Ovary (tissue), 3 donors: ENCODE measurements around the gene ABCG8.

Experiments used
- EP300 ChIP-seq: sonication (generic); formaldehyde crosslinking; IDR thresholded peaks from one replicate; pipeline ENCODE4 v1.6.1; 2017; ENCODE audit warnings: antibody characterized with exemption
- POLR2A ChIP-seq: fragments of 450-650 bp; IDR thresholded peaks from one replicate; pipeline ENCODE4 v1.6.1; 2017; ENCODE audit warnings: antibody characterized with exemption, mild to moderate bottlenecking, moderate library complexity
- TF ChIP-seq, protein P1 (sequence below), 3 donors: fragments of 450-650 bp in 2 of 3; fragments of 200-600 bp in 1 of 3; IDR thresholded peaks; one replicate each; pipeline versions ENCODE4 v1.5.1 to v1.8.0; 2016 to 2022; ENCODE audit warnings: antibody characterized with exemption in 3 of 3, mild to moderate bottlenecking in 1 of 3
- donor health status: DM: no; HTN: no; CAD: no.

DNA sequence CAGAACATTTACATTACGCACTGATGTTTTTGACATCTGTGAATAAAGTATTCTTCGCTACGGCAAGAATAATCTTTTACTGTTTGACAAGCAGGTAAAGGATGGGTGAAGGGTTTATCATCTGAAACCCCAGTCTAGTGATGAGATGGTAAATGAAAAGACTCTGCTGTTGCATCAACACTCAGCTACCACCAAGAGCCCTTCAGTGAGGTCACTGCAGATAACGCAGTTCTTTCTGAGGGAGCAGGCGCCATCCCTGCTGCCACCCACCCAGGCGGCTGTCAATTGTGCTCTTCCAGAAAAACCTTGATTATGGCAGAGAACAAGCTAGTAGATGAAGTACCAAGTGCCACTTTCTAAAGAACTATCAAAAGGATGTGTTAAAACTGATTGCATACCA is 58.7 kb downstream of the ABCG8 start:
- TF ChIP-seq, protein P1, sequence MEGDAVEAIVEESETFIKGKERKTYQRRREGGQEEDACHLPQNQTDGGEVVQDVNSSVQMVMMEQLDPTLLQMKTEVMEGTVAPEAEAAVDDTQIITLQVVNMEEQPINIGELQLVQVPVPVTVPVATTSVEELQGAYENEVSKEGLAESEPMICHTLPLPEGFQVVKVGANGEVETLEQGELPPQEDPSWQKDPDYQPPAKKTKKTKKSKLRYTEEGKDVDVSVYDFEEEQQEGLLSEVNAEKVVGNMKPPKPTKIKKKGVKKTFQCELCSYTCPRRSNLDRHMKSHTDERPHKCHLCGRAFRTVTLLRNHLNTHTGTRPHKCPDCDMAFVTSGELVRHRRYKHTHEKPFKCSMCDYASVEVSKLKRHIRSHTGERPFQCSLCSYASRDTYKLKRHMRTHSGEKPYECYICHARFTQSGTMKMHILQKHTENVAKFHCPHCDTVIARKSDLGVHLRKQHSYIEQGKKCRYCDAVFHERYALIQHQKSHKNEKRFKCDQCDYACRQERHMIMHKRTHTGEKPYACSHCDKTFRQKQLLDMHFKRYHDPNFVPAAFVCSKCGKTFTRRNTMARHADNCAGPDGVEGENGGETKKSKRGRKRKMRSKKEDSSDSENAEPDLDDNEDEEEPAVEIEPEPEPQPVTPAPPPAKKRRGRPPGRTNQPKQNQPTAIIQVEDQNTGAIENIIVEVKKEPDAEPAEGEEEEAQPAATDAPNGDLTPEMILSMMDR (IDR thresholded peaks at IDR 0.05), result no peak
- TF ChIP-seq POLR2A (no peak), EP300 (no peak)
